ENCODE results near the gene PCDHGA12. TPM values are rescaled to one million over a fixed set of nuclear protein-coding genes. Genes with fewer than 3 reads are reported as not detected.
A peak's percentile ranks its signal among the peaks of the same experiment; 100 is the strongest.

The PCDHGA12 gene
- polyA plus RNA-seq, 1 donor, result 1.7 TPM

DNA sequence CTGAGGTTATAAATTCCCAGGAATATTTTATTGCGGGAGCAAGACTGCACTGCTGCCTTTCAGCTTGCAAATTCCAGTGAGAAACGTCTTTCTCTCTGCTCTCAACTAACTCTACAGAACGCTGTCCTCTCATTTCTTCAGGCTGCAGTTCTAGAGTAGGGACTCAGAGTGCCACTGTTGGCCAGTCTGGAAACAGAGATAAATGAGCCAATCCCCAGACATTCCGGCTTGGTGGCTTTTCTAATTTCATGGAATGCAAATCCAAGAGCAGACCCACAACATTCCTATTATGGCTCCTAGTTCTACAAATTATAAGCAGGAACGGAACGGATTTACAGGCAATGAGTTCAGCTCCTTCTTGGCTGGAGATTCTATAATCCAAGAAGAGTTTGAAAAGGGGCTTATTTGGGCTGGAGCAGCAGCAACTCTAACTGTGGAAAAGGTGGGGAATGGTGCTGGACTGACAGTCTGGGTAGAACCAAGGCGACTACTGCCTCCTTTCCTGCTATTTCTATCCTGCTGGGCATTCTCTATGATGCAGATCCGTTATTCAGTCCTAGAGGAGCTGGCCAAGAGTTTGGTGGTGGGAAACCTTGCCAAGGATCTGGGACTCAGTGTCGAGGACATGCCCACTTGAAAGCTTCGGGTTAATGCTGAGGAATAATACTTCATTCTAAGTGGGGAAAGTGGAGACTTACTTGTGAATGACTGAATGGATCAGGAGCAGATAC is 9.3 kb downstream of the PCDHGA12 start:
- DNase-seq (ENCODE audit: low read depth), result no peak

DNA sequence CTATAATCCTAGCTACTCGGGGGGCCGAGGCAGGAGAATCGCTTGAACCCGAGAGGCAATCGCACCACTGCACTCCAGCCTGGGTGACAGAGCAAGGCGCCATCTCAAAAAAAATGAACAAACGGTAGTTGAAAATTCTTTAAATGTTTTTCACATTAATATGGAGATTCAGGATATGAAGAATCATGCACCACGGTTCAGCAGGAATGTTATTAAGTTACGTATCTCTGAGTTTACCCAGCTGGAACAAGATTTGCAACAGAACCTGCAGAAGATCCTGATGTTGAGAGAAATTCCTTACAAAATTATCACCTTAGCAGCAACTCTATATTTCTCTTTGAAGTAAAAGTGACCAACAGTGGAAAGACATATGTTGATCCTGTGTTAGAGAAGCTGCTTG is 10.0 kb downstream of the PCDHGA12 start:
- no peak for DNase-seq (ENCODE audit: low read depth)

DNA sequence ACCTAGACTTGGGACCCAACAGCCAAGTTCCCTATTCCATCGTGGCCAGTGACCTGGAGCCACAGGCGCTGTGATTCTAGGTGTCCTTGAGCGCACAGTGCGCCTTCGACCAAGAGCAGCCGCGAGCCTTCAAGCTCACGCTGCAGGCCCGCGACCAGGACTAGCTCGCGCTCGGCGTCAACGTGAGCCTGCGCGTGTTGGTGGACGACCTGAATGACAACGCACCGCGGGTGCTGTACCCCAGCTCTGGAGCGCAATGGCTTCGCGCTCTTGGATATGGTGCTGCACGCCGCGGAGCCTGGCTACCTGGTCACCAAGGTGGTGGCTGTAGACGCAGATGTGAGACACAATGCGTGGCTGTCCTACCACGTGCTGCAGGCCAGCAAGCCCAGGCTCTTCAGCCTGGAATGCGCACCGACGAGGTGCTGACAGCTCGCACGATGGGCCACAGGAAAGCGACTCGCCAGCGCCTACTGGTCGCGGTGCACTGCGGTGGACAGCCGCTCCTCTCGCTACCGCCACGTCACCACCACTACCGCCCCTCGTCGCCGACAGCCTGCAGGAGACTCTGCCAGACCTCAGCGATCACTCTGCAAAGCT is 11.4 kb downstream of the PCDHGA12 start:
- no peak for DNase-seq (ENCODE audit: low read depth)

DNA sequence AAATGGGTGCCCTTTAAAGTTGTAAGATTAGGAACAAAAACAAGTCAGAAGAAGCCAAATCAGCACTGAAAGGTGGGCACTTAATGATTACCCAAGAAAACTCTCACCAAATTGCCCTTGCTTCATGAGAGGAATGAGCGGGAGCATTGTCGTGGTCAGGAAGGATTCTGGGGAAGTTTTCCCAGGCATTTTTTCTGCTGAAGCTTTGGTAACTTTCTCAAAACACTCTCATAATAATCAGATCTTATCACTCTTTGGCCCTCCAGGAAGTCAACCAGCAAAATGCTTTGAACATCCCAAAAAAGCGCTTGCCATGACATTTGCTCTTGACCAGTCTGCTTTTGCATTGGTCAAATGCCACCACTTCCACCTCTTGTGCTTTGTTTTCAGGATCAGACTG is 35.0 kb downstream of the PCDHGA12 start:
- DNase-seq (ENCODE audit: low read depth), result no peak

DNA sequence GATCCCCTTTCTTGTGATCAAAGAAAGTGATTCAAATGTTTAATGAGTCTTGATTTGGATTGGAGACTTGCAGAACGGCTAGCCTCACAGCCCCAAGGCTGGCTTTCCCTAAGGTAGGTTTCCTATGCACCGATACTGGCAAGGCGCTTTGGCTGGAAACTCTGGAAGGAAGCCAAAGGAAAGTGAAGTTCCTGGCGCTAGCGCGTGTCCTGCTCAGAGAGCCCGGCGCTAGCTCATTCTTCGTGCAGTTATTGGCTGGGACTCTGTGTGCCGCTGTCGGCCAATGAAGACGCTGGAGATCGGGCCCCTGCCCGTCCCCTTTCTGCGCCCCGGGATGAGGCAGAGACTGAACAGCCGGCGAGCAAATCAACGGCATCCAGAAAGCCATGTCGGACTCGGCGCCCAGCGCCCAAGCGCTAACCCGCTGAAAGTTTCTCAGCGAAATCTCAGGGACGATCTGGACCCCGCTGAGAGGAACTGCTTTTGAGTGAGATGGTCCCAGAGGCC is 45.4 kb downstream of the PCDHGA12 start, which contains the start of gene PCDHGC3:
Gene PCDHGC3, plus strand, starts transcription at position 342 of the 507 bp plus-strand sequence. Its CDS starts 151 bp downstream, at position 493.
- peak; percentile 83 for DNase-seq (ENCODE audit: low read depth)

DNA sequence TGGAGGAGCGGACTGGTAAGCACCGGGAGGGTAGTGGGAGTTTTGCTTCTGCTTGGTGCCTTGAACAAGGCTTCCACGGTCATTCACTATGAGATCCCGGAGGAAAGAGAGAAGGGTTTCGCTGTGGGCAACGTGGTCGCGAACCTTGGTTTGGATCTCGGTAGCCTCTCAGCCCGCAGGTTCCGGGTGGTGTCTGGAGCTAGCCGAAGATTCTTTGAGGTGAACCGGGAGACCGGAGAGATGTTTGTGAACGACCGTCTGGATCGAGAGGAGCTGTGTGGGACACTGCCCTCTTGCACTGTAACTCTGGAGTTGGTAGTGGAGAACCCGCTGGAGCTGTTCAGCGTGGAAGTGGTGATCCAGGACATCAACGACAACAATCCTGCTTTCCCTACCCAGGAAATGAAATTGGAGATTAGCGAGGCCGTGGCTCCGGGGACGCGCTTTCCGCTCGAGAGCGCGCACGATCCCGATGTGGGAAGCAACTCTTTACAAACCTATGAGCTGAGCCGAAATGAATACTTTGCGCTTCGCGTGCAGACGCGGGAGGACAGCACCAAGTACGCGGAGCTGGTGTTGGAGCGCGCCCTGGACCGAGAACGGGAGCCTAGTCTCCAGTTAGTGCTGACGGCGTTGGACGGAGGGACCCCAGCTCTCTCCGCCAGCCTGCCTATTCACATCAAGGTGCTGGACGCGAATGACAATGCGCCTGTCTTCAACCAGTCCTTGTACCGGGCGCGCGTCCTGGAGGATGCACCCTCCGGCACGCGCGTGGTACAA is 46.0 kb downstream of the PCDHGA12 start:
- DNase-seq (ENCODE audit: low read depth), result peak; percentile 70

DNA sequence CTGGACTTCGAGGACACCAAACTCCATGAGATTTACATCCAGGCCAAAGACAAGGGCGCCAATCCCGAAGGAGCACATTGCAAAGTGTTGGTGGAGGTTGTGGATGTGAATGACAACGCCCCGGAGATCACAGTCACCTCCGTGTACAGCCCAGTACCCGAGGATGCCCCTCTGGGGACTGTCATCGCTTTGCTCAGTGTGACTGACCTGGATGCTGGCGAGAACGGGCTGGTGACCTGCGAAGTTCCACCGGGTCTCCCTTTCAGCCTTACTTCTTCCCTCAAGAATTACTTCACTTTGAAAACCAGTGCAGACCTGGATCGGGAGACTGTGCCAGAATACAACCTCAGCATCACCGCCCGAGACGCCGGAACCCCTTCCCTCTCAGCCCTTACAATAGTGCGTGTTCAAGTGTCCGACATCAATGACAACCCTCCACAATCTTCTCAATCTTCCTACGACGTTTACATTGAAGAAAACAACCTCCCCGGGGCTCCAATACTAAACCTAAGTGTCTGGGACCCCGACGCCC is 46.8 kb downstream of the PCDHGA12 start:
- no peak for DNase-seq (ENCODE audit: low read depth)

DNA sequence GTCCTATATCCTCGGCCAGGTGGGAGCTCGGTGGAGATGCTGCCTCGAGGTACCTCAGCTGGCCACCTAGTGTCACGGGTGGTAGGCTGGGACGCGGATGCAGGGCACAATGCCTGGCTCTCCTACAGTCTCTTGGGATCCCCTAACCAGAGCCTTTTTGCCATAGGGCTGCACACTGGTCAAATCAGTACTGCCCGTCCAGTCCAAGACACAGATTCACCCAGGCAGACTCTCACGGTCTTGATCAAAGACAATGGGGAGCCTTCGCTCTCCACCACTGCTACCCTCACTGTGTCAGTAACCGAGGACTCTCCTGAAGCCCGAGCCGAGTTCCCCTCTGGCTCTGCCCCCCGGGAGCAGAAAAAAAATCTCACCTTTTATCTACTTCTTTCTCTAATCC is 47.5 kb downstream of the PCDHGA12 start:
- no peak for DNase-seq (ENCODE audit: low read depth)

DNA sequence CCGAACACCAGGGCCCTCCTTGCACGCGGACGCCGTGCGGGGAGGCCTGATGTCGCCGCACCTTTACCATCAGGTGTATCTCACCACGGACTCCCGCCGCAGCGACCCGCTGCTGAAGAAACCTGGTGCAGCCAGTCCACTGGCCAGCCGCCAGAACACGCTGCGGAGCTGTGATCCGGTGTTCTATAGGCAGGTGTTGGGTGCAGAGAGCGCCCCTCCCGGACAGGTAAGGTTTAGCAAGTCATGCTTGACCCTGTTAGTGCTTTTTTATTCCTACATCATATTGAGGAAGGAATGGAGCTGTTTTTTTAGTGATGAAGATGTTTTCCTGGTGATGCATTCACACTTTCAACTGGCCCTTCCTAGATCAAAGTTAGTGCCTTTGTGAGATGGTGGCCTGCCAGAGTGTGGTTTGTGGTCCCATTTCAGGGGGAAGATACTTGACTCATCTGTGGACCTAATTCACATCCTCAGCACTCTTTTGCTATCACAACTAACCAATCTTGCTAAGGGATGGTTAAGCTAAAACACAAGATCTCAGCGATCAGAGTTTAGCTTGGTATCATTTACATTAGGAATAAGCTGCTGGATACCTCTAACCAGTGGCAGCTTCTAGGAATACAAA is 48.1 kb downstream of the PCDHGA12 start:
- DNase-seq (ENCODE audit: low read depth), result no peak

DNA sequence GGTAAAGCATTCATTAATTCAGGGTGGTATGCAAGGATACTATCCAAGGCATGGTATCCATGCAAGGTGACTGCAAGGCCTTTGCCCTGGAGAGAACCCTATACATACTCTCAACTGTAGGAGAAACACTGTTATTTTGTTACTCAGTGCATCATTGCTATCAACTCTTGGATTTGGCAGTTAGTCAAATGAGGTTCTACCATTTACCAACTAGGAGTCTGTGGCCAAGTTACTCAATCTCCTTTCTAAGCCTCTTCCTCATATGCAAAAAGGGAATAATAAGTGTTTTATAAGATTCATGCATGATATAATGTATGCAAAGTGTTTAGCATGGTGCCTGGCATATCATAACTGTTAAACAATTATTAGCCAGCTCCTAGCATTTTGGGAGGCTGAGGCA is 49.5 kb downstream of the PCDHGA12 start:
- DNase-seq (ENCODE audit: low read depth), result no peak

Other genes starting within 250 kb of the PCDHGA12 start
- gene PCDHB16, start 248.1 kb upstream of the PCDHGA12 start, polyA plus RNA-seq (ENCODE audit: insufficient read length), result 2.5 TPM
- gene PCDHB9, start 243.3 kb upstream of the PCDHGA12 start, polyA plus RNA-seq (ENCODE audit: insufficient read length), result 2.9 TPM
- 3.6 TPM for gene PCDHB10, start 238.2 kb upstream of the PCDHGA12 start, polyA plus RNA-seq (ENCODE audit: insufficient read length)
- gene PCDHB11, start 230.9 kb upstream of the PCDHGA12 start, polyA plus RNA-seq (ENCODE audit: insufficient read length), result 2.2 TPM
- gene PCDHB12, start 221.8 kb upstream of the PCDHGA12 start, polyA plus RNA-seq (ENCODE audit: insufficient read length), result 2.5 TPM
- gene PCDHB13, start 216.6 kb upstream of the PCDHGA12 start, polyA plus RNA-seq (ENCODE audit: insufficient read length), result 2.4 TPM
- 6.3 TPM for gene PCDHB14, start 207.2 kb upstream of the PCDHGA12 start, polyA plus RNA-seq (ENCODE audit: insufficient read length)
- 7.0 TPM for gene PCDHB15, start 185.1 kb upstream of the PCDHGA12 start, polyA plus RNA-seq (ENCODE audit: insufficient read length)
- 0.10 TPM for gene SLC25A2, start 126.5 kb upstream of the PCDHGA12 start, polyA plus RNA-seq (ENCODE audit: insufficient read length)
- 76.1 TPM for gene TAF7, start 109.7 kb upstream of the PCDHGA12 start, polyA plus RNA-seq (ENCODE audit: insufficient read length)
- gene PCDHGA1, start 100.0 kb upstream of the PCDHGA12 start, polyA plus RNA-seq (ENCODE audit: insufficient read length), result 0.58 TPM
- gene PCDHGA2, start 91.7 kb upstream of the PCDHGA12 start, polyA plus RNA-seq (ENCODE audit: insufficient read length), result 2.1 TPM
- gene PCDHGA3, start 86.7 kb upstream of the PCDHGA12 start, polyA plus RNA-seq (ENCODE audit: insufficient read length), result 1.1 TPM
- gene PCDHGB1, start 80.4 kb upstream of the PCDHGA12 start, polyA plus RNA-seq (ENCODE audit: insufficient read length), result 0.49 TPM
- gene PCDHGA4, start 75.5 kb upstream of the PCDHGA12 start, polyA plus RNA-seq (ENCODE audit: insufficient read length), result 1.0 TPM
- 1.7 TPM for gene PCDHGB2, start 70.5 kb upstream of the PCDHGA12 start, polyA plus RNA-seq (ENCODE audit: insufficient read length)
- 2.6 TPM for gene PCDHGA5, start 66.3 kb upstream of the PCDHGA12 start, polyA plus RNA-seq (ENCODE audit: insufficient read length)
- gene PCDHGB3, start 60.3 kb upstream of the PCDHGA12 start, polyA plus RNA-seq (ENCODE audit: insufficient read length), result 1.6 TPM
- 2.6 TPM for gene PCDHGA6, start 56.6 kb upstream of the PCDHGA12 start, polyA plus RNA-seq (ENCODE audit: insufficient read length)
- 1.4 TPM for gene PCDHGA7, start 47.8 kb upstream of the PCDHGA12 start, polyA plus RNA-seq (ENCODE audit: insufficient read length)
- gene PCDHGB4, start 42.8 kb upstream of the PCDHGA12 start, polyA plus RNA-seq (ENCODE audit: insufficient read length), result 1.7 TPM
- gene PCDHGA8, start 37.9 kb upstream of the PCDHGA12 start, polyA plus RNA-seq (ENCODE audit: insufficient read length), result 0.73 TPM
- 3.1 TPM for gene PCDHGB5, start 32.6 kb upstream of the PCDHGA12 start, polyA plus RNA-seq (ENCODE audit: insufficient read length)
- 3.3 TPM for gene PCDHGA9, start 27.7 kb upstream of the PCDHGA12 start, polyA plus RNA-seq (ENCODE audit: insufficient read length)
- gene PCDHGB6, start 22.5 kb upstream of the PCDHGA12 start, polyA plus RNA-seq (ENCODE audit: insufficient read length), result 3.5 TPM
- 1.4 TPM for gene PCDHGA10, start 17.5 kb upstream of the PCDHGA12 start, polyA plus RNA-seq (ENCODE audit: insufficient read length)
- 7.0 TPM for gene PCDHGB7, start 12.8 kb upstream of the PCDHGA12 start, polyA plus RNA-seq (ENCODE audit: insufficient read length)
- gene PCDHGA11, start 9.5 kb upstream of the PCDHGA12 start, polyA plus RNA-seq (ENCODE audit: insufficient read length), result 2.7 TPM
- gene PCDHGC3, start 45.5 kb downstream of the PCDHGA12 start, polyA plus RNA-seq (ENCODE audit: insufficient read length), result 83.8 TPM
- 1.8 TPM for gene PCDHGC4, start 54.5 kb downstream of the PCDHGA12 start, polyA plus RNA-seq (ENCODE audit: insufficient read length)
- 0.78 TPM for gene PCDHGC5, start 58.6 kb downstream of the PCDHGA12 start, polyA plus RNA-seq (ENCODE audit: insufficient read length)
- 20.1 TPM for gene DIAPH1, start 188.5 kb downstream of the PCDHGA12 start, polyA plus RNA-seq (ENCODE audit: insufficient read length)
- 47.7 TPM for gene HDAC3, start 206.3 kb downstream of the PCDHGA12 start, polyA plus RNA-seq (ENCODE audit: insufficient read length)
- gene RELL2, start 206.5 kb downstream of the PCDHGA12 start, polyA plus RNA-seq (ENCODE audit: insufficient read length), result 0.15 TPM
- gene FCHSD1, start 220.9 kb downstream of the PCDHGA12 start, polyA plus RNA-seq (ENCODE audit: insufficient read length), result 6.5 TPM